Breast epithelium (tissue), 4 donors: Measurements from ENCODE around the gene A4GNT. TPM values are rescaled to one million over a fixed set of nuclear protein-coding genes. Genes with fewer than 3 reads are reported as not detected.
"Not testable (repeated sequence)": the region's sequence is repeated elsewhere in the genome, so short reads cannot be mapped to it uniquely, and the experiment has no call there.

ENCODE experiments used
- DNase-seq, 2 donors: peaks; one replicate each; pipeline ENCODE4 v3.0.0-alpha.2; 2019; ENCODE audit warnings: low spot score in 2 of 2
- H3K27ac ChIP-seq, 2 donors: fragments of 200-600 bp; sonication (generic) in 1 of 2; one replicate each; pipeline ENCODE4 v1.5.1; 2016 to 2019; ENCODE audit warnings: mild to moderate bottlenecking in 1 of 2
- H3K27me3 ChIP-seq, 2 donors: fragments of 200-600 bp; sonication (generic) in 1 of 2; one replicate each; pipeline versions ENCODE4 v1.5.1 to v1.6.0; 2017 to 2019; ENCODE audit warnings: control low read depth in 1 of 2, mild to moderate bottlenecking in 1 of 2
- H3K36me3 ChIP-seq: fragments of 200-600 bp; one replicate; pipeline ENCODE4 v1.5.1; 2019
- H3K4me1 ChIP-seq, 2 donors: fragments of 200-600 bp; sonication (generic); one replicate each; pipeline ENCODE4 v1.5.1; 2016 to 2019; ENCODE audit warnings: control low read depth in 1 of 2
- H3K4me3 ChIP-seq, 3 donors: fragments of 200-600 bp; sonication (generic); 1 replicate in 2 of 3; 2 replicates in 1 of 3; pipeline ENCODE4 v1.5.1; 2016 to 2019; ENCODE audit warnings: mild to moderate bottlenecking in 3 of 3, moderate library complexity in 2 of 3
- H3K9me3 ChIP-seq, 2 donors: fragments of 200-600 bp; sonication (generic) in 1 of 2; one replicate each; pipeline ENCODE4 v1.5.1; 2016 to 2019; ENCODE audit warnings: control low read depth in 1 of 2
- CTCF ChIP-seq, 3 donors: fragments of 450-650 bp; IDR thresholded peaks; one replicate each; pipeline ENCODE4 v1.5.1; 2016 to 2017; ENCODE audit warnings: antibody characterized with exemption in 3 of 3, mild to moderate bottlenecking in 3 of 3, moderate library complexity in 3 of 3
- POLR2A ChIP-seq: fragments of 450-650 bp; IDR thresholded peaks from one replicate; pipeline ENCODE4 v1.6.1; 2016; ENCODE audit warnings: antibody characterized with exemption, mild to moderate bottlenecking, moderate library complexity
- POLR2AphosphoS5 ChIP-seq, 3 donors: sonication (generic); formaldehyde crosslinking; IDR thresholded peaks; one replicate each; pipeline ENCODE4 v1.6.1; 2017; ENCODE audit warnings: antibody characterized with exemption in 3 of 3
- intact Hi-C: fragments of 100-400 bp; cut with DNase I; formaldehyde crosslinking; loops from one replicate; pipeline ENCODE4 v1.15.1; 2023; ENCODE audit warnings: low total_unique reads
- total RNA-seq, 3 donors: library from RNA; depleted of rRNA; stranded (reverse); fragments of >200 nt; gene quantifications; one replicate each; pipeline ENCODE4 v1.1.0, GENCODE V29; 2016

Gene A4GNT
- total RNA-seq, 3 donors from 2014 or later, result not detected

GRCh38 chr3:138172625-138173024 lies 40.4 kb upstream of the A4GNT start:
- no peak for TF ChIP-seq POLR2AphosphoS5 (IDR thresholded peaks at IDR 0.05)
- no peak for TF ChIP-seq CTCF (IDR thresholded peaks at IDR 0.05)
- TF ChIP-seq POLR2A, result no peak
- intact Hi-C loops, result no loop called here
- no peak overlapping the region for H3K27ac ChIP-seq
- no peak overlapping the region for H3K4me3 ChIP-seq
- H3K4me1 ChIP-seq, result peaks cover 0 to 6% of the 10 kb centered on the region in 2 donors
- DNase-seq, result no peak
- no peaks in the 10 kb centered on the region for H3K27me3 ChIP-seq
- H3K36me3 ChIP-seq, result no peaks in the 10 kb centered on the region
- no peaks in the 10 kb centered on the region for H3K9me3 ChIP-seq

- intact Hi-C loops, result no loop called here
- Histone ChIP-seq H3K27me3 (no peaks in the 10 kb centered on the region), H3K4me3 (no peak overlapping the region), H3K9me3 (no peaks in the 10 kb centered on the region), H3K36me3 (peaks cover 7% of the 10 kb centered on the region), H3K27ac (no peak overlapping the region), H3K4me1 (no peaks in the 10 kb centered on the region)
- DNase-seq, result no peak
- no peak for TF ChIP-seq POLR2AphosphoS5 (IDR thresholded peaks at IDR 0.05)
These were observed 32.9 kb upstream of the A4GNT start for GRCh38 chr3:138165061-138165460.

- Histone ChIP-seq H3K4me3 (no peak overlapping the region), H3K36me3 (peaks cover 4% of the 10 kb centered on the region), H3K27ac (no peak overlapping the region), H3K9me3 (no peaks in the 10 kb centered on the region), H3K4me1 (no peaks in the 10 kb centered on the region), H3K27me3 (no peaks in the 10 kb centered on the region)
- intact Hi-C loops, result loop anchor here (10.0 kb wide), 1 partner anchor 1983 kb away; no protein-coding TSS in a partner anchor
- TF ChIP-seq POLR2AphosphoS5 (IDR thresholded peaks at IDR 0.05), result no peak
- TF ChIP-seq POLR2A, result no peak
- TF ChIP-seq CTCF (IDR thresholded peaks at IDR 0.05), result no peak
- no peak for DNase-seq
These were observed 25.6 kb upstream of the A4GNT start for GRCh38 chr3:138157743-138158142.

- no peak overlapping the region for H3K27ac ChIP-seq
- intact Hi-C loops, result loop anchor here (10.0 kb wide), 1 partner anchor 1980 kb away; no protein-coding TSS in a partner anchor
- no peaks in the 10 kb centered on the region for H3K27me3 ChIP-seq
- no peaks in the 10 kb centered on the region for H3K36me3 ChIP-seq
- no peak for DNase-seq
- H3K4me3 ChIP-seq, result no peak overlapping the region
- TF ChIP-seq CTCF (IDR thresholded peaks at IDR 0.05), result no peak
- no peak for TF ChIP-seq POLR2AphosphoS5 (IDR thresholded peaks at IDR 0.05)
- TF ChIP-seq POLR2A, result no peak
- H3K4me1 ChIP-seq, result no peaks in the 10 kb centered on the region
- no peaks in the 10 kb centered on the region for H3K9me3 ChIP-seq
These were observed 22.3 kb upstream of the A4GNT start for GRCh38 chr3:138154534-138154933.

GRCh38 chr3:138148503-138148902 lies 16.3 kb upstream of the A4GNT start:
- no peaks in the 10 kb centered on the region for H3K27me3 ChIP-seq
- H3K27ac ChIP-seq, result no peak overlapping the region
- DNase-seq, result no peak
- H3K9me3 ChIP-seq, result no peaks in the 10 kb centered on the region
- H3K36me3 ChIP-seq, result no peaks in the 10 kb centered on the region
- no peak overlapping the region for H3K4me3 ChIP-seq
- intact Hi-C loops, result no loop called here
- TF ChIP-seq POLR2AphosphoS5 (IDR thresholded peaks at IDR 0.05), result no peak
- no peak for TF ChIP-seq CTCF (IDR thresholded peaks at IDR 0.05)
- TF ChIP-seq POLR2A, result no peak
- H3K4me1 ChIP-seq, result no peaks in the 10 kb centered on the region

- H3K4me3 ChIP-seq, intact Hi-C loops, DNase-seq, H3K4me1 ChIP-seq, H3K27me3 ChIP-seq, H3K27ac ChIP-seq, H3K36me3 ChIP-seq, H3K9me3 ChIP-seq: not testable (repeated sequence)
These were observed 10.0 kb upstream of the A4GNT start for GRCh38 chr3:138142181-138142580.
